GM18951 (cell line): ENCODE results near the gene CCDC13.

ENCODE experiments used
- POLR2A ChIP-seq: IDR thresholded peaks from 4 replicates; pipeline ENCODE4 v1.6.1; 2011; ENCODE audit warnings: mild to moderate bottlenecking; ENCODE audit not compliant: insufficient read length, insufficient read depth; ENCODE audit errors: extremely low read depth
- in situ Hi-C: fragments of 300-500 bp; cut with MboI; formaldehyde crosslinking; loops from one replicate; pipeline ENCODE4 v1.12.0; 2022; ENCODE audit warnings: low sequenced_read_pairs, mixed read lengths, inconsistent platforms; ENCODE audit not compliant: unreplicated experiment

Gene CCDC13

DNA sequence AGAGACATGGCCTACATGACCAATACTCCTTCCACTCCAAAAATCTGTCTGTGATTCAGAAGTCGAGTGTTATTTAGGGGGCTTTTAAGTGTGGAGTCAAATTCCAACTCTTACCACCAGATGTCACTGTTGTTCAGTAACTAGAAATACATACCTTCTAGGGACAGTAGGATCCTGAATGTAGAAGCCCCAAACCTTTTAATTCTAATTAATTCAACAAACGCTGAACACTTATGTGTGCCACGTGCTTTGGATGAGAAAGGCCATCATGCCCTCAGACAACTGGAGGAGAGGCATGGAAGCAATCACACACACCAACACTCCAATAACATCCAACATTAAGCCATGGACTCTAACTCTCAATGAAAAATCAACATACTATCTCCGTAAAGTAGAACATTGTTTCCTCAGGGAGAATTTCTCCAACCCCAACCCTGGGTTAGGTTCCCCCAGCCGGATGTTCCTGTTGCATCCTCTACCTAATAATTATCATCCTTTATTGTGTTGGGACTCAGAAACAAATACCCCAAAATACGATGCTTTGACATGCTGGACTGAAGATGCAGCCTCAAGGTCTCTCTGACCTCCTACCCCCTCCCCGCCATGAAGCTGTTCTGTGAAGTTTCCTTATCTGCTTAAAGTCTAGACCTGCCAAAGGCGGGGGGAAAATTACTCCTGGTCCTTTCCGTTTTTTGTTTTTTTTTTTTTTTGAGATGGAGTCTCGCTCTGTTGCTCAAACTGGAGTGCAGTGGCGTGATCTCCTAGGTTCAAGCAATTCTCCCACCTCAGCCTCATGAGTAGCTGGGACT is 8.0 kb upstream of the CCDC13 start:
- TF ChIP-seq POLR2A, result no peak
- in situ Hi-C loops, result loop anchor here (10.0 kb wide), 1 partner anchor 94 kb away; the partner anchor contains the start of gene CYP8B1

GRCh38 chr3:42780398-42780797 is 7.3 kb upstream of the CCDC13 start:
- in situ Hi-C loops, result loop anchor here (10.0 kb wide), 1 partner anchor 94 kb away; the partner anchor contains the start of gene CYP8B1
- no peak for TF ChIP-seq POLR2A

DNA sequence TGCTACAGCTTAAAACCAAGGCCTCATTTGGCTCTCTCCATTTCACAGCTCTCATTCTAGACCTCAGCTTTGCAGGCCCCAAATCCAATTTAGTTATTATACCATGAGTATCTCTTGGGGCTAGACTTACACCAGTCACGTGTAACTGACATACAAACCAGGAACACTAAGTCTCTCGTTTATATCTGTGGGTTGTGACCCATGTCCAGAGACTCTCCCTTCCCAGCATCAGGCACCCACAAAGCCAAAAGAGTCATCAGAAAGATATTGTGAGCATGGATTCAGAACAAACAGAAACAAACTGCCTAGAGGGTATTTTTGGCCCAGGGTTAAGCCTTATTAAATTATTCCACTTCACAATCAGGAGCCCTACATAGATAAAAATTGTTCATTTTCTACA is 5.6 kb upstream of the CCDC13 start:
- no peak for TF ChIP-seq POLR2A
- in situ Hi-C loops, result no loop called here

GRCh38 chr3:42773409-42773751 is 327 bp upstream of the CCDC13 start:
- TF ChIP-seq POLR2A, result no peak

GRCh38 chr3:42771271-42771670 is 1.8 kb downstream of the CCDC13 start:
- in situ Hi-C loops, result no loop called here
- TF ChIP-seq POLR2A, result no peak

More at GRCh38 chr3:42773409-42773751, 327 bp upstream of the CCDC13 start:
- in situ Hi-C loops, result no loop called here

GRCh38 chr3:42769477-42770131 is 3.4 kb downstream of the CCDC13 start:
- no peak for TF ChIP-seq POLR2A
- in situ Hi-C loops, result no loop called here

DNA sequence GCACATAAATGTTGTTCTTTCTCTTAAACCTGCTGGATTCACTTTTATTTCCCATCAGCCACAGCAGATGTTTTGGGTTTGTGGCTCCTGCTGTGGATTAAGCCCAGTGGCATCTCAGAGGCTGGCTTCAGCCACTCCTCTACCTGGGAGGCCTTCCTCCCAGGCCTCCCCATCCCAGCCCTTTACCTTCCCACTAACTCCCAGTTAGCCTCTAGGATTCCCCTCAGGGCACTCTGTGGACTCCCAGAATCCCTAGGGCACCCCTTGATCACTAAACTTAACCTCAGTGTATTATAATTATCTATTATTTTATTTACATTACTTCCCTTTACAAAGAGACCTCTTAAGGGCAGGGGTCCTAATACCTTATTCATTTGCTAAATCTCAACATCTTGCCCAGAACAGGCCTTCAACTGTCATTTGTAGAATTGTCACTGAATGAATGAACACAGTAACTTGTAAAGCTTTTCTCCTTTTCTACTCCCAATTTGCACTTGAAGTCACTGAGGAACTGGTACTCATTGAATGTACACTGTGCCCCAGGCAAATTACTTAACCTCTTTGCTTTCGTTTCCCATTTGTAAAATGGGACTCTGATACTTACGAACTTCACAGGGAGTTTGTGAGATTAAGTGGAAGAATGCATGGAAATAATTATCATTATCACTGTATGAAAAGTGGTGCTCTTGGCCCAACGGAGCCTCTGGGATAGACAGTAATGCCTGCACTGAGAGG is 8.3 kb downstream of the CCDC13 start:
- TF ChIP-seq POLR2A, result no peak
- in situ Hi-C loops, result no loop called here

DNA sequence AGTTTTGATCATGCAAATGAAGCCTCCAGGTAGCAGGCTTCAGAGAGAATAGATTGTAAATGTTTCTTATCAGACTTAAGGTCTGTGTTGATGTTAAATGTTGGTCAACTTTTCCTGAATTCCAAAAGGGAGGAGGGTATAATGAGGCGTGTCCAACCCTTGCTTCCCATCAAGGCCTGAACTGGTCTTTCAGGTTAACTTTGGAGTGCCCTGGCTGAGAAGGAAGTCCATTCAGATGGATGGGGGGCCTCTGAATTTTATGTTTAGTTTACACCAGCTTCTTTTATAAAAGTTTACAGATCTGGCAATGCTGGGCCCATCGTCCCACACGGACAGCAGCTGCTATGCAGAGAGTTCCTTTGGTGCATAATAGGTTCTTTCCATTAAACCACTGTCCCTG is 8.9 kb downstream of the CCDC13 start:
- in situ Hi-C loops, result no loop called here
- no peak for TF ChIP-seq POLR2A

- in situ Hi-C loops, result no loop called here
- no peak for TF ChIP-seq POLR2A
These were observed 10.0 kb downstream of the CCDC13 start for GRCh38 chr3:42763021-42763420.

GRCh38 chr3:42762046-42762724 is 10.9 kb downstream of the CCDC13 start:
- no peak for TF ChIP-seq POLR2A
- in situ Hi-C loops, result no loop called here

- in situ Hi-C loops, result no loop called here
- no peak for TF ChIP-seq POLR2A
These were observed 14.9 kb downstream of the CCDC13 start for GRCh38 chr3:42758126-42758525.

DNA sequence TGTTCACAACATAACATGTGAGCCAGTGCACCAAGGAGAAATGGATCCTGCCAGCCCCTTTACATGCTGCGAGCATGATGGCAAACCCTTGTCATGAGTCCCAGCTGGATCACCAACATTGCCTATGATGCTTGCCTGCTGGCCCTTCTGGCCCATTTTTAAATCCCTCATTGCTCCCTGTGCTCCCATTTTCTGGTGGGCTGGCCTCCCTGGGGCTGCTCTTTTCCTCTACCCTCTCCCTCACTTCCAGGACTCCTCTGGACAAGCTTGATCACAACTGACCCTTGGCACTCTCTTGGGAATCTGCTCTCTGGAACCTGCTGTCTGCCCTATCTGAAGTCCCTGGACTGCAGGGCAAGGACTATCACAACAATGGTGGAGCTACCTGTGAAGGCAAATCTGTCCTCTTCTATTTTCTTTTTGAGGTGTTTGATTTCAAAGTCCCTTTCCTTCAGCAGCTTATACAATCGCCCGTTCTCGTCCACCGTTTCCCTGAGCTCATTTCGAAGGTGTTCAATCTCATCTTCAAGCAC is 16.3 kb downstream of the CCDC13 start:
- in situ Hi-C loops, result no loop called here

More for the DNA sequence above, 16.3 kb downstream of the CCDC13 start:
- TF ChIP-seq POLR2A, result no peak
